WI38 (cell line): Measurements from ENCODE around the gene LIME1.

Experiments used
- H3K4me3 ChIP-seq: 2 replicates; pipeline ENCODE4 v1.5.1; 2011; ENCODE audit warnings: low read depth, mild to moderate bottlenecking, control low read depth, low read length
- TF ChIP-seq, protein P1 (sequence below): IDR thresholded peaks from 2 replicates; pipeline ENCODE4 v1.5.1; 2012; ENCODE audit warnings: low read depth, mild to moderate bottlenecking, control low read depth, low read length

Gene LIME1

GRCh38 chr20:63703471-63703975, 32.9 kb upstream of the LIME1 start:
- TF ChIP-seq, protein P1, sequence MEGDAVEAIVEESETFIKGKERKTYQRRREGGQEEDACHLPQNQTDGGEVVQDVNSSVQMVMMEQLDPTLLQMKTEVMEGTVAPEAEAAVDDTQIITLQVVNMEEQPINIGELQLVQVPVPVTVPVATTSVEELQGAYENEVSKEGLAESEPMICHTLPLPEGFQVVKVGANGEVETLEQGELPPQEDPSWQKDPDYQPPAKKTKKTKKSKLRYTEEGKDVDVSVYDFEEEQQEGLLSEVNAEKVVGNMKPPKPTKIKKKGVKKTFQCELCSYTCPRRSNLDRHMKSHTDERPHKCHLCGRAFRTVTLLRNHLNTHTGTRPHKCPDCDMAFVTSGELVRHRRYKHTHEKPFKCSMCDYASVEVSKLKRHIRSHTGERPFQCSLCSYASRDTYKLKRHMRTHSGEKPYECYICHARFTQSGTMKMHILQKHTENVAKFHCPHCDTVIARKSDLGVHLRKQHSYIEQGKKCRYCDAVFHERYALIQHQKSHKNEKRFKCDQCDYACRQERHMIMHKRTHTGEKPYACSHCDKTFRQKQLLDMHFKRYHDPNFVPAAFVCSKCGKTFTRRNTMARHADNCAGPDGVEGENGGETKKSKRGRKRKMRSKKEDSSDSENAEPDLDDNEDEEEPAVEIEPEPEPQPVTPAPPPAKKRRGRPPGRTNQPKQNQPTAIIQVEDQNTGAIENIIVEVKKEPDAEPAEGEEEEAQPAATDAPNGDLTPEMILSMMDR = no peak
- no peak overlapping the region for H3K4me3 ChIP-seq

DNA sequence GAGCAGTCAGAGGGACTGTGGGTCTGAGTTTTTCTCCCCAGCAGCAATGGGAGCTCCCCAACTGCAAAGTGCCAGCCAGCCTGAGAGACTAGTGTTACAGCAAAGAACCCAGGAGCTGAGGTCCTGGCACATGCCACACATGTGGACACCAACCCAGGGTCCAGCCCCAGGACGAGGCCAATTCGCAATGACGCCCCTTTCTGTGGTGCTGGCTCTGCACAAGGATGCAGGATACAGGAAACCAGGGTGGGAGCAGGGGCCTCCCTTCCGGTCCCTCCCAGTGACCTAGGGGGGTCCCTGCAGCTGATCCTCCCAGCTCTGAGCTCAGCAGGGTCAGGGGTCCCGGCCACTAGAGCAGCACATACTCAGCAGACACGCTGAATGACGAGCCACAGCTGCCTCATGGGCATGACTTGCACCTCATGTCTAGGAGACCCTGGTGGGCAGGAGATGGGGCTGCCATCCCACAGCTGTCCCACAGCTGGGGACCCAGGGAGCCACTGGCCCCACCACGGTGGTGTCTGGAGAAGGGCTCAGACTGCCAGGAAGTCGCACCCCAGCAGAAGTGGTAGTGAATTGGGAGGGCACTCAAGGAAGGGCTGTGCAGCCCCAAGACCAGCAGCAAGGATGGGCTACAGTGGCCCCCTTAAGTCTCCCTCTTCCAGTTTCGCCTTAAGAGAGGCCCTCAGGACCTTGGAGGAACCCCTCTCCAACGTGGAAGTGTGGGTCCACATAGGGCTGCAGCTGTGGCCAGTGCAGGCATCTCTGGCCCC, 32.3 kb upstream of the LIME1 start:
- H3K4me3 ChIP-seq = no peak overlapping the region
- TF ChIP-seq, protein P1 = no peak

DNA sequence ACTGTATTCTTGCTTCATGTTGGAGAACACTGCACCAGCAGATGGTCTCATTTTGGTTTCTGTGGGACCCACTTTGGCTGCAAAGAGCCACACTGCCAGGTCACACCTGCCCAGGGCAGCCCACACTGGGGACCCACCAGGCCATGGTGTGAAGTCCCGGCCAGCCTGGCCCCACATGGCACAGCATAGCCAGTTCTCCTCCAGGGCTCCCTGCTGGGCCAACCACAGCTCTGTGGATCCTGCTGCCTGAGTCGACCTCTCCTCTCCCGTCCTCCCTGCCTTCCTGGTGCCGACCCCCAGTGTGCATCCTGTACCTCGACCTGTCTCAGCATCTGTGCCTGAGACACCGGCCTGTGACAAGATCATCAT, 31.7 kb upstream of the LIME1 start:
- TF ChIP-seq, protein P1 = no peak
- H3K4me3 ChIP-seq = no peak overlapping the region

DNA sequence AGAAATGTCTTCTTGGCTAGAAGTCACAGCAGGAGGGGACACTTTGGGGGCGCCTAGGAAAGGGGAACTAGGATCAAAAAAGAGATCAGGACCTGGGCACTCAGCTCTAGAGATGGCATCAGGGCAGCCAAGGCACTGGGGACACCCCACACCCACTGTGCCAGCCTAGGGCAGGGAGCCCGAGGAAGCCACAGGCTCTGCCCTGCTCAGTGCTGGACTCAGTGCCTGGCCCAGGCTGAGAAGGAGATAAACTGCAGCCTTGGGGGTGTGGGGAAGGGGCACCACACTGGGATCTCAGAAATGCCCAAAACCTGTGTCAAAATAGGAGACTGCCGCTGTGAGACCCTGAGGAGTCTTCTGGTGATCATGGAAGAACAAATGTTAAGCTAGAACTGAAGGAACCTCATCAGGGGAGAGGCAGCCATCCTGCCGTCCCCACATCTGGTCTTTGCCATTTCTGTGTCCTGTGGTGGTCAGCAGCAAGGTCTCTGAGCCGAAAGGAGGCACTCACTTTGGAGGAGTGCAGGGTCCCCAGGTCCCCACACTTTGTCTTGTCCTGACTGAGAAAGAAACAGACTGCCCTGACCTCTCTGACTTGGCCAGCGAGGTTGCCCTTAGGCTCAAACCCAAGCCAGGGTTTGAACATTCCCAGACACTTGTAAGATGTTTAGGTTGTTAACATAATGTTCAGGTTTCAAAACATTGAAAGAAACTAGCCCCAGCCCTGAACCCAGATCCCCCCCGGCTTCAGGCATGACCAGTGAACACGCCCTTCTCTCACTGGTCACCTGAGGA, 31.0 kb upstream of the LIME1 start:
- TF ChIP-seq, protein P1 = no peak

GRCh38 chr20:63706027-63706695, 30.3 kb upstream of the LIME1 start:
- TF ChIP-seq, protein P1 = no peak

More for the DNA sequence above, 31.0 kb upstream of the LIME1 start:
- no peak overlapping the region for H3K4me3 ChIP-seq

GRCh38 chr20:63706852-63707557, 29.5 kb upstream of the LIME1 start:
- peak overlapping the region; percentile 87 for H3K4me3 ChIP-seq
- TF ChIP-seq, protein P1 = no peak

More at GRCh38 chr20:63706027-63706695, 30.3 kb upstream of the LIME1 start:
- H3K4me3 ChIP-seq = peak overlapping the region; percentile 87
